HL-60/S4 (cell line): ENCODE data around the gene DSTYK.
"Not testable (repeated sequence)": the region's sequence is repeated elsewhere in the genome, so short reads cannot be mapped to it uniquely, and the experiment has no call there.

Experiments used
- in situ Hi-C: fragments of 300-500 bp; cut with MboI; formaldehyde crosslinking; loops from 2 replicates; pipeline ENCODE4 v1.14.3; 2022; ENCODE audit warnings: low sequenced_read_pairs

DSTYK gene

DNA sequence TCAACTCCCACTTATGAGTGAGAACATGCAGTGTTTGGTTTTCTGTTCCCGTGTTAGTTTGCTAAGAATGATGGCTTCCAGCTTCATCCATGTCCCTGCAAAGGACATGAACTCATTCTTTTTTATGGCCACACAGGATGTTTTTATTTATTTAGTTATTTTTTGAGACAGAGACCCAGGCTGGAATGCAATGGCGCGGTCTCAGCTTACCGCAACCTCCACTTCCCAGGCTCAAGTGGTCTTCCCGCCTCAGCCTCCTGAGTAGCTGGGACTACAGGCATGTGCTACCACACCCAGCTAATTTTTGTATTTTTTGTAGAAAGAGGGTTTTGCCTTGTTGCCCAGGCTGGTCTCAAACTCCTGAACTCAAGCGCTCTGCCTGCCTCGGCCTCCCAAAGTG lies 31.2 kb downstream of the DSTYK start:
- in situ Hi-C loops, result not testable (repeated sequence)

DNA sequence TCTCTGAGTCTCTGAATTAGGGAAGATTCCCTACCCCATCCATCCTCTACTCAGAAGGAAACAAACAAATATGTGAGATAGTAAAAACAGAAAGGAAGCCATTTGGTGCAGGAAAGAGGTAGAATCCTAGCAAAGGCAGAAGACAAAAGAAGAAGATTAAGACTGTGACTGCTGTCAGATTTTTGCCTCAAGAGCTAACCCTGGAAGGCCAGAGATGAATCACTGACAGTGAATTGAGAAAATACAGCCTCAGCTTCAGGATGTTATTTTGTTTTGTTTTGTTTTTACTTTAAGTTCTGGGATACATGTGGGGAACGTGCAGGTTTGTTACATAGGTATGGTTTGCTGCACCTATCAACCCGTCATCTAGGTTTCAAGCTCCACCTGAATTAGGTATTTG lies 31.7 kb downstream of the DSTYK start:
- in situ Hi-C loops, result no loop called here

DNA sequence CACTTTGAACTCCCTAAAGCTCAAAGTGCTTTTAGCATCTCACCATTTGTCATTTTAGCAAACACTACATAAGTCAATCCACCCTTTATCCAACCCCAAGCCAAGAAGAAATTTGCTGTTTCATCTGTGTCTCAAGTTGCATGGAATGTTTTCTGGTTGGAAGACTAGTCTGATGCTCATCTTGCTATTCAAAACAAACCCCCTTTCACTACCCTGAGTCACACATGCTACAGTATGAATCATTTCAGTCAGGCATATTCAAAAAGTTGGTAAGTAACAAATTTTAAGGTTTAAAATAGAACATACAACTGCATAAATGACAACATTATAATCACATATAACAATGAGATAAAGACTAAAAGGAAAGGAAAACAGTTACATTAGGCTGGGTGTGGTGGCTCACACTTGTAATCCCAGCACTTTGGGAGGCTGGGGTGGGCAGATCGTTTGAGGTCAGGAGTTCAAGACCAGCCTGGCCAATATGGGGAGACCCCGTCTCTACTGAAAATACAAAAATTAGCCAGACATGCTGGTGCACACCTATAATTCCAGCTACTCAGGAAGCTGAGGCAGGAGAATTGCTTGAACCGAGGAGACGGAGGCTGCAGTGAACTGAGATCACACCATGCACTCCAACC lies 38.7 kb downstream of the DSTYK start:
- in situ Hi-C loops, result no loop called here

DNA sequence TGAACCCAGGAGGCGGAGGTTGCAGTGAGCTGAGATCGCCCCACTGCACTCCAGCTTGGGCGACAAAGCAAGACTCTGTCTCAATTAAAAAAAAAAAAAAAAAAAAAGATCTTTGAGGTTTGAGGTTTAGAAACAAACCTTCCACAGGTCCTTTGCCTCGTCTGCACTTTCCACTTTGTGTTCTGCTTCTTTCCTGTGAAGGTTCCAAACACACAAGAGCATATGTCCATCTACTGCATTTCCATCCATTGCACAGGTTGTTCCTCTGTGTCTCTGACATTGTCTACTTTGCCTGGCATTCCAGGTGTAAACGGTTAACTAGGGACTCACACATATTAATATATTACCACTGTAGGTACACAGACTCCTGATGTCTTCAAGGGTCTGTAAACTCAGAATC lies 40.1 kb downstream of the DSTYK start:
- in situ Hi-C loops, result no loop called here

DNA sequence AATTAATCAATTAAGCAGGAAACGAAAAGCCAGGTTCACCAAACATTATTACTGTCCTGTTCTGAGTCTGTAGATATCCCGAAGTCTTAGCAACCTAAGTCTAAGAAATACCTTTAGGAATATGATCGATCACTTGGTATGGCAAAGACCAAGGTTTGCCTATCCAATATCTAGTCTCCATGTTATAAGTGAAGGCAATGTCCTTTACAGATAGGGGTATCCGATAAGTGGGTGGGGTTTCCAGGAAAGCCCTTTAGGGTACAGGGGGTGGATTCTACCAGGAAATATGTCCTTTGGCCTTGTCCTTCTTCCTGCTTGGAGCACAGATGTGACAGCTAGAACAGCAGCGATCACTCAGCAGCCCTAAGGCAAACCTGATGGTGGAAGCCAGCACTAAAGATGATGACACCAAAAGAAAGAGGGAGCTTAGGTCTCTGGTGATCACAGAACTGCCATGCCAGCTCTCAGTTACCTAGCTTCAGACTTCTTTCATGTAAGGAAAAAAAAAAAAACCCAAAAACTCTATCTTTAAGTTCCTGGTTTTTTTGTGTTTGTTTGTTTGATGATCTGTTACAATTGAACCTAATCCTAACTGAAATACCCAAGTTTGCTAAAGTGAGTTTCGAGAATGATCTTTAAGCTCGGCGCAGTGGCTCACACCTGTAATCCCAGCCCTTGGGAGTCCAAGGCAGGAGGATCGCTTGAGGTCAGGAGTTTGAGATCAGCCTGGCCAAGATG lies 40.8 kb downstream of the DSTYK start:
- in situ Hi-C loops, result no loop called here

DNA sequence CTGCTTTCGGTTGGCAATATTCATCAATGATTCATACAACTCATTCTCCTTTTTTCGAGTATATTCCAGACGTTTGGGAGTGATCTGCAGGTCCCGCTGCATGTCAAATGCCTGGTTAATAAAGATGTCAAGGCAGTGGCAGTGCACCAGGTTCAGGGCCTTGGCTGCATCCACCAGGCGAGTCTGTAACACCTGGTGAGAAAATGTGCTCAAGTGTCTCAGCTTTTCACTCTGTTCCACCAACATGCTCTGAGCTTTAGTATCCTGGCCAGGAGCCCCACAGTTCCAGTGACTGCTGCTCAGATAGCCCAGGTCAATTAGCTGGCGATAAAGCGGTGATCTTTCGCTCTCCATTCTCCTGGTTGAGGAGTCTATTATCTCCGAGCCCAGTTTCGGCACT lies 42.3 kb downstream of the DSTYK start:
- in situ Hi-C loops, result no loop called here

DNA sequence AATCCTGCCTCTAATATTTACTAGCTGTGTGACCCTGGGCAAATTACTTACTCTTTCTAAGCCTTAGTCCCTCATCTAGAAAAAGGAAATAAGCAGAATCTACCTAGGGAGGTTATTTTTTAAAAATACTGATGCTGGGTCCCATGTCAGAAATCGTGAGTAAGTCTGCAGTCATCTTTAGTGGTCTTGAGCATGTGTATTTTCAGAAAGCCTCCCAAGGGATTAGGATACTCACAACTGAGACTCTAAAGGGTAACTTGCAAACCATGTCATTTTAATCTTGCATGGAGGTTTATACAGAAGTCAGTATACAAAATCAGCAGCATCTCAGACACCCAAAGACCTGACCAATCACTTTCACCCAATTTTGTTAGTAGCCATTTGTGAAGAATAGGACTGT lies 43.2 kb downstream of the DSTYK start:
- in situ Hi-C loops, result no loop called here

DNA sequence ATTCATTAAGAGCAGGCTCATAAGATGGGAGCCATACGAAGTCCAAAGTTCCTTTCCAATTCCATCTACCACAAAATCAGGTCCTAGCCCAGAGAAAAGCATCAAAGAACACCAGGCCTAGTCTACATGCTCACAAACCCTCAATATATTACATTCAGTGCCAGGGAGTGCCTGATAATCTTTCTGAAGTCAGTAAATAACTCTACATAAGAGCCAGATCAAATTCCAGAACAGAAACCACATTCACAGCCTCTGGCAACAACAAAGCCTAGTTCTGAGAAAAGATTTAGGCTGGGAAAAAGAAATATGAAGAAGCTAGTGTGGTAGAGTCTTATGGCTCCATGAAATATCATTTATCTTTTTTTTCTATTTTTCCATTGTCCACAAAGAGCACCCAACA lies 49.2 kb downstream of the DSTYK start:
- in situ Hi-C loops, result no loop called here

DNA sequence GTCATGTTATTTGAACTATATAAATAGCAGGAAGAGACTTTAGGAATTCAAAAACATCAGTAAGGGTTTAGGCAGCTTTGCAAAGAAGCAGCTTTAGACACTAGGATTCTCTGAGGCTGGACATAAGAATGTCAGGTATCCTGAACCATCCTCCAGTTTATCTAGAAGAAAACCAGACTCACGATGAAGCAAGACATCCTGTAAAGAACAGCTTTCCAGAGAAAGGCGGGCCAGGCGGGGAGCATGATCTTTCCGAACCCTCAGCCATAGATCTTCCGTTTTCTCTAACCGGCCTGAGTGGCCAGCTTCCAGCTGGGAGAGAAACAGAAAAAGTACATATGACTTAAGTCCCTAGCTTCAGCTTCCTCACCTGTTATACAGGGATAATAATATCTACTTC lies 50.4 kb downstream of the DSTYK start:
- in situ Hi-C loops, result no loop called here

DNA sequence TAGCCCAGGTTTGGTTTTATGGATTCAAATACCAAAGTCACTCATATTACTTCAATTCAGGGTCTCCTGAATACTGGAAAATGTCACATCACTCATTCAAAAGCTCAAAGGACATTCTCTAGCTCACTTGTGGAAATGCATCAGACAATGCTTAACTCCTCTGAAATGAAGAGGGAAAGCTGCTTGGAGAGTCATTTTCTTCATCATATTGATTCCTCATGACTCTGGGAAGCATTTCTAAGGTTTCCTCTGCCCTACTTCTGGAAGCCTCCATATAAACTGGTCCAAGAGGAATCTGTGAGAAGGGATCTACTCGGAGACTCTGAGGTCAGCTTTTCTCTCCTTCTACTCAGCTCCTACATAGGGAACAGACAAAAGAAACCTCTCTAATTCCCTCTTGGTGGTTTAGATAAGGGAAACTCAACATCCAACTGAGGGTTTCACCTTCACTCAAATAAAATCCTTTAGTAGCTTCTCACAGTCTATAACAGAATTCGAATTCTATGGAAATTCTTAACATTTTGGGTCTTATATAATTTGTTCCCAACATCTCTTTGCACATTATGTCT lies 53.4 kb downstream of the DSTYK start:
- in situ Hi-C loops, result no loop called here

DNA sequence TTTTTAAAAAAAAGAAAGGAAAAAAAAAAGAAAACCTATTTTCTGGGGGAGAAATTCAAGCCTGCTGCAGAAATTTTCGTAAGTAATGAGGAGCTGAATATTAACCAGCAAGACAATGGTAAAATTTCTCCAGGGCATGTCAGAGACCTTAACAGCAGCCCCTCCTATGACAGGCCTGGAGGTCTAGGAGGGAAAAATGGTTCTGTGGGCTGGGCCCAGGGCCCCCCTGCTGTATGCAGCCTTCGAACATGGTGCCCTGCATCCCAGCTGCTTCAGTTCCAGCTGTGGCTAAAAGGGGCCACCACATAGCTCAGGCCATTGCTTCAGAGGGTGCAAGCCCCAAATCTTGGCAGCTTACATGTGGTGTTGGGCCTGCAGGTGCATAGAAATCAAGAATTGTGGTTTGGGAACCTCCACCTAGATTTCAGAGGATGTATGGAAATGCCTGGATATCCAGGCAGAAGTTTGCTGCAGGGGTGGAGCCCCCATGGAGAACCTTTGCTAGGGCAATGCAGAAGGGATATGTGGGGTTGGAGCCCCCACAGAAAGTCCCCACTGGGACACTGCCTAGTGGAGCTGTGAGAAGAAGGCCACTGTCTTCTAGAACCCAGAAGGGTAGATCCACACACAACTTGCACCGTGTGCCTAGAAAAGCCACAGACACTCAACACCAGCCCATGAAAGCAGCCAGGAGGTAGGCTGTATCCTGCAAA lies 55.7 kb downstream of the DSTYK start:
- in situ Hi-C loops, result not testable (repeated sequence)

DNA sequence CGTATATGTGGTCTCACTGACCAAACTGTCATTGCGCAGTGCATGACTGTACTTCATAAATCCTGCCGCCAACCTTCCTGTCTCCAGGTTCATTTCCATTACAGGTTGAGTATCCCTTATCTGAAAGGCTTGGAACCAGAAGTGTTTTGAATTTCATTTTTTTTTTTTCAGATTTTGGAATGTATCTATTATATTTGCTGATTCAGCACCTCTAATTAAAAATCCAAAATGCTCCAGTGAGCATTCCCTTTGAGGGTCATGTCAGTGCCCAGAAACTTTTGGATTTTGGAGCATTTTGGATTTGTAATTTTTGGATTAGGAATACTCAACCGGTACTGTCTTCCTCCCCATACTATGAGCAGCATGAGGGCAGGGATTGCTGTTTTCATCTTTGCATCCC lies 59.0 kb downstream of the DSTYK start:
- in situ Hi-C loops, result no loop called here

DNA sequence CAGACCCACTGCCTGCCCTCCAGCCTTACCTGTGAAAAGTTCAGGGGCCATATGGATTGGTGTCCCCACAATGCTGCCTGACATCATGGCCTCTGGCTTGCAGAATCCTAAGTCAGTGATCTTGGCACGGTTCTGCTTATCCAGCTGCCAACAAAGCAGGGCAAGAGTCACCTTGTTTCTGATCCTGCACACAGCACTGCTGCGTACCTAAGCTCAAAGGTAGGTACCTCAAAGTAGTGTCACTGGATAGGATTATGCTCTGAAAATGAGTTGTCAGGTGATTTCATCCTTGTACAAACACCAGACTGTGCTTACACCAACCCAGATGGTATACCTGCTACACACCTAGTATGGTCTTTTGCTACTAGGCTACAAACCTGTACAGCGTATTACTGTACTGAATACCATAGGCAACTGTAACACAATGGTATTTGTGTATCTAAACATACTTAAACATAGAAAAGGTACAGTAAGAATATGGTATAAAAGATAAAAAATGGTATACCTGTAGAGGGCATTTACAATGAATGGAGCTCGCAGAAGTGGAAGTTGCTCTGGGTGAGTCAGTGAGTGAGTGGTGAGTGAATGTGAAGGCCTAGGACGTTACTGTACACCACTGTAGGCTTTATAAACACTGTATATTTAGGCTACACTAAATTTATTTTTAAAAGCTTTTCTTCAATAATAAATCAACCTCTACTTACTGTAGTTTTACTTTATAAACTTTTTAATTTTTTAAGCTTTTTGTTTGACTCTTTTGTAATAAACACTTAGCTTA lies 60.7 kb downstream of the DSTYK start:
- in situ Hi-C loops, result no loop called here

DNA sequence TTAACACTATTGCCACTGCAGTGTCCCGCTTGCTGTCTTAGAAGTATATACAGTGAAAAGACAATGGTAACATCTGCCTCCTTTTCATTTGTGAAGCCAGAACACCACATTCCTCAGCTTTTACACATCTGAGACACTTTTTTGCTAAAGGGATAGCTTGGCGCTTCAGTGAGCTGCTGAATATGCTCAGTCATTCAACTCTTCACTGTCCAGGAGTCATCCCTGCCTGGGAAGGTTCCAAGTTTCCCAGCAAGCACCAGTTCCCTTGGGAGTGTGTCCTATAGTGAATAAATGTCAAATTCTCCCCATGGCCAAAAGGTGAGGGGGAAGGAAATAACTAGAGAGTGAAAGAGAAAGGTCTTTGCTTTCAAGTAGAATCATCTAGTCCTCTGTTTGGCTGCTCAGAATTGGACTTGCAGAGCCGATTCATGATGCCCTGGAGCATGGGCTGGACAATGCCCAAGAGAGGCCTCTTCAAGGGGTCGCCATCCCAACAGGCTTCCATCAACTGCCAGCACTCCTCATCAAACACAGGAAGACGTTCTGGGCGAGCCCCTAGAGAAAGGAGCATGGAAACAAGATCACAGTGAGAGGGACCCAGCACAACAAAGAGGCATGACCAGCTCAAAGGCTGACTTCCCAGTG lies 64.2 kb downstream of the DSTYK start:
- in situ Hi-C loops, result no loop called here

DNA sequence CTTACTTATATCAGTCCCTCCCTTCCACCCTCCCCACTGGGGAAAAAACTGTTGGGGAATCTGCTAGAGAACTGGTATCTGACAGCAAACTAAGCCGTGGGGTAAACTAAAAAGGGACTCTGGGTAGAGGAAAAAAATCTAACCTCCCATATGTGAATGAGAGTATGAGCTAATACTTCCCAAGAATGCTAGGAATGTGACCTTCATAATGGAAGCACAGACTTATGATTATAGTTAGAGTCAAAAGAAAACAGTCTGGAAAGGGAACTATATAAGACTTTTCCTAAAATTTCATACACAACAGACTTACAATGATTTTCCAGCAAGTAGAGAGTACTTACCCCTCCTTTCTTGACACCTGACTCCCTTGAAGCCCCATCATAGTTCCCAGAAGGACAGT lies 66.8 kb downstream of the DSTYK start:
- in situ Hi-C loops, result no loop called here

DNA sequence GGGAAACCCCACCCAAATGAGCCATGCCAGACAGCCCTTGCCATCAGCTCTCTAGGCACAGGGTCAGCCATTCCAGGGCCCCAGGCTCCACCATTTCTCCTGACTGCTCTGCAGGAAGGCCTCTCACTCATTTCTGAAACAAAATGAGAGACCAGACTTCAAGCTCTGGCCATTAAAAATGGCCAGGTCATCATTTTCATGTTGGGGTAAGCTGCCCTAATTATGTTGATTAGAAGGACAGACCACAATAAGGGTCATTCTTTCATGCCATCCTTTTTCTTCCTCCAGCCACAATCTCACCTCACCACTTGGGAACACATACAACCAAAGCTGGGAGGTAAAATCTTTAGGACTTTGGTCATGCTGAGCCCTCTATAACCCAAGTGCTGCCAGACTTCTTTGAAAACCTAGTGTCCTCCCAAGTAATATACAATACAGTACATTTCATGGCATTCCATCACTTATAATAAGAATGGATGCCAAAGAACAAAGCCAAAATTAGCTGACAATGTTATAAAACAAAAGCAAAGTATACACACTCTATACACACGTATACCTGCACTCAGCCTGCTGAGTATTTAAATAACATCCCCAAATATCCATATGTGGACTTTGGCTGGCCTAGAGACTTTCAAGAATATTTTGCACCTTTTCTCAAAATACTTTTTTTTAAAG lies 67.3 kb downstream of the DSTYK start:
- in situ Hi-C loops, result no loop called here

DNA sequence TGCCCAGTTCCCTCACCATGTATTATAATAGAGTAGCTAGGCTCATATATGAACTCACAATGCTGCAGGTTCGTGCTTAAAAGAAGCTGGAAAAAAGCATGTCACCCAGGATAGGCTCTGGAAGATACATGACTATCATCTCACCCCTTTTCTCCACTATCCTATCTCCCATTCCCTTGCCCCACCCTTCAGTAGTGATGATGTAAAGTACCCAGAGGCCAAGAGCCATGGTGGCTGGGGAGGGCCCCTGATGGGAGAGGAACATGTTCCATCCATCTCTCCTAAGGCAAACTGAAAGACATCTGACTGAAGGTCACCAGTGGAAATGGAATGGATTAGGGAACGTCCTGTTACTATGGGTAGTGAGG lies 69.4 kb downstream of the DSTYK start:
- in situ Hi-C loops, result no loop called here

DNA sequence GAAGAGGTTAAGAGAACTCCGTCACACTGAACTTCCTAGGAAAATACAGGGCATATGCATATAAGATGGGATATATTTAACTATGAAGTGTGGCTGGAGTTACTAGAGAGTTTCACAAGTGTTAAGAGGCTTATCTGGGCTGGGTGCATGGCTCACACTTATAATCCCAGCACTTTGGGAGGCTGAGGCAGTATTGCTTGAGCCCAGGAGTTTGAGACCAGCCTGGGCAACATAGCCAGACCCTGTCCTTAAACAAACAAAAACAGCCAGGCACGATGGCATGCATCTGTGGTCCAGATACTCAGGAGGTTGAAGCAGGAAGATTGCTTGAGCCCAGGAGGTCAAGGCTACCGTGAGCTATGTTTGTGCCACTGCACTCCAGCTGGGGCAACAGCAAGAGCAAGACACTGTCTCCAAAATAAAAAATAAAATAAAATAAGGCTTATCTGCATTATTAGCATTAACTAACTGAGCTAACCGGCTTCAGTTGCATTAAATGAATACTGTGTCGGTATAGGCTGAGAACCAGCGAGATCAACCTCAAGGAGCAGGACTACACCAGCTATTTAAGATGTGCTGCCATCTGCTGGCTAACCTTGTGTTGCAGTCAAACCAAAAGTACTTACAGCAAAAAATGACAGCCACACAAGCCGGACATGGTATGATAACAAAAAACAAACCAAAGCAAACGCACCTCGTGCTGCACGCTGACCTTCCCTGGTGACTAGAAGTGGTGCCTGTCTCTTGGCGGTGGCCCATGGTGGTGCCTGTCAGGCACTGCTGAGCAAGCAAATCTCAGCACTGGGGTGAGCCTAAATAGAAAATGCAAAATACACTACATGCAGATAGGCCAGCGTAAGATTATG lies 70.0 kb downstream of the DSTYK start:
- in situ Hi-C loops, result no loop called here

DNA sequence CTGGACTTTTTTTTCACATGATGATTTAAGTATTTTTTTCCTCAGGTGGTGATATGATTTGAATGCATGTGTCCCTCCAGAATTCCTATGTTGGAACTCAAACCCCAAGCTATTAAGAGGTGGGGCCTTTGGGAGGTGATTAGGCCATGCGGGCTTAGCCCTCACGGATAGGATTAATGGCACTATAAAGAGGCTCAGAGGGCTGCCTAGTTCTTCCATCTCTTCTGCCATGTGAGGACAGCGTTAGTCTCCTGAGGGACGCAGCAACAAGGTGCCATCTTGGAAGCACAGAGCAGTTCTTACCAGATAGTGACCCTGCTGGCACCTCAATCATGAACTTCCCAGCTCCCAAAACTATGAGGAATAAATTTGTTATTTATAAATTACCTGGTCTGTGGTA lies 71.4 kb downstream of the DSTYK start:
- in situ Hi-C loops, result no loop called here
